Endothelial cell (in vitro differentiated cells): ENCODE measurements around the gene EYA2. TPM values are rescaled to one million over a fixed set of nuclear protein-coding genes. Genes with fewer than 3 reads are reported as not detected.

Source experiments
- DNase-seq: peaks from one replicate; pipeline ENCODE4 v3.0.0; 2021; ENCODE audit warnings: low spot score
- H3K27ac Mint-ChIP-seq: one replicate; pipeline ENCODE4 v1.8.0; 2021; ENCODE audit warnings: mixed read lengths, inconsistent platforms; ENCODE audit not compliant: unreplicated experiment
- H3K27me3 Mint-ChIP-seq: one replicate; pipeline ENCODE4 v1.8.0; 2021; ENCODE audit warnings: mild to moderate bottlenecking, moderate library complexity, mixed read lengths, inconsistent platforms; ENCODE audit not compliant: unreplicated experiment
- H3K36me3 Mint-ChIP-seq: one replicate; pipeline ENCODE4 v1.8.0; 2021; ENCODE audit warnings: mild to moderate bottlenecking, low read depth, mixed read lengths, inconsistent platforms; ENCODE audit not compliant: unreplicated experiment
- H3K4me1 Mint-ChIP-seq: one replicate; pipeline ENCODE4 v1.8.0; 2021; ENCODE audit warnings: mild to moderate bottlenecking, mixed read lengths, inconsistent platforms; ENCODE audit not compliant: unreplicated experiment
- H3K4me3 Mint-ChIP-seq: one replicate; pipeline ENCODE4 v1.8.0; 2021; ENCODE audit warnings: mild to moderate bottlenecking, mixed read lengths, inconsistent platforms; ENCODE audit not compliant: unreplicated experiment
- H3K9me3 Mint-ChIP-seq: one replicate; pipeline ENCODE4 v1.8.0; 2021; ENCODE audit warnings: mixed read lengths, inconsistent platforms; ENCODE audit not compliant: unreplicated experiment
- total RNA-seq: library from RNA; stranded (reverse); fragmentation: NEBNext Ultra II Directional; extraction: Animal tissue kit (Norgen Biotek cat#: 25700); gene quantifications from one replicate; pipeline ENCODE4 v1.2.1, GENCODE V29; 2021; ENCODE audit not compliant: unreplicated experiment
- TF ChIP-seq, protein P1 (sequence below): fragments of 200-600 bp; sonication (generic); IDR thresholded peaks from one replicate; pipeline ENCODE4 v1.5.0; 2021; ENCODE audit warnings: antibody characterized with exemption; ENCODE audit not compliant: unreplicated experiment

Gene EYA2
- total RNA-seq, 1 donor from 2014 or later = not detected

DNA sequence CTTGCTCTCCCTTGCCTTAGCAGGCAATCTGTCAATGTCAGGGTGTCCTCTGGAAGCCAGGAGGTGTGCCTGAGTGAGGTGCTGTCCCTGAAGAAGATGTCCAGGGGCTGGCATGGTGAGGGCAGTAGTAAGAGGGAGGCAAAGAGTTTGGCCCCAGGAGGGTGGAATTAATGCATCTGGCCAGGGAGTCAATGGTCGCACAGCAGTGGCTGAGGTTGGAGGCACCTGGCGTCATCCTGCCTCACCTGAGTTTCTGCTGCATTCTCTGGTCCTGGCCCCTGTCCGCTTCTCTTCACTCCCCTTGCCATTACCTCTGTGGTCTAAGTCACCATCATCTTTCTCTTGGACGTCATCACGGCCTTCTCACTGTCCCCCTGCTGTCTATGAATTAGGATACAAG lies 255.3 kb downstream of the EYA2 start:
- Mint-ChIP-seq H3K4me1 (no peaks in the 10 kb centered on the region), H3K36me3 (no peaks in the 10 kb centered on the region), H3K27ac (no peak overlapping the region), H3K27me3 (no peaks in the 10 kb centered on the region), H3K4me3 (no peak overlapping the region), H3K9me3 (no peaks in the 10 kb centered on the region)
- DNase-seq = no peak
- TF ChIP-seq, protein P1, sequence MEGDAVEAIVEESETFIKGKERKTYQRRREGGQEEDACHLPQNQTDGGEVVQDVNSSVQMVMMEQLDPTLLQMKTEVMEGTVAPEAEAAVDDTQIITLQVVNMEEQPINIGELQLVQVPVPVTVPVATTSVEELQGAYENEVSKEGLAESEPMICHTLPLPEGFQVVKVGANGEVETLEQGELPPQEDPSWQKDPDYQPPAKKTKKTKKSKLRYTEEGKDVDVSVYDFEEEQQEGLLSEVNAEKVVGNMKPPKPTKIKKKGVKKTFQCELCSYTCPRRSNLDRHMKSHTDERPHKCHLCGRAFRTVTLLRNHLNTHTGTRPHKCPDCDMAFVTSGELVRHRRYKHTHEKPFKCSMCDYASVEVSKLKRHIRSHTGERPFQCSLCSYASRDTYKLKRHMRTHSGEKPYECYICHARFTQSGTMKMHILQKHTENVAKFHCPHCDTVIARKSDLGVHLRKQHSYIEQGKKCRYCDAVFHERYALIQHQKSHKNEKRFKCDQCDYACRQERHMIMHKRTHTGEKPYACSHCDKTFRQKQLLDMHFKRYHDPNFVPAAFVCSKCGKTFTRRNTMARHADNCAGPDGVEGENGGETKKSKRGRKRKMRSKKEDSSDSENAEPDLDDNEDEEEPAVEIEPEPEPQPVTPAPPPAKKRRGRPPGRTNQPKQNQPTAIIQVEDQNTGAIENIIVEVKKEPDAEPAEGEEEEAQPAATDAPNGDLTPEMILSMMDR = no peak

DNA sequence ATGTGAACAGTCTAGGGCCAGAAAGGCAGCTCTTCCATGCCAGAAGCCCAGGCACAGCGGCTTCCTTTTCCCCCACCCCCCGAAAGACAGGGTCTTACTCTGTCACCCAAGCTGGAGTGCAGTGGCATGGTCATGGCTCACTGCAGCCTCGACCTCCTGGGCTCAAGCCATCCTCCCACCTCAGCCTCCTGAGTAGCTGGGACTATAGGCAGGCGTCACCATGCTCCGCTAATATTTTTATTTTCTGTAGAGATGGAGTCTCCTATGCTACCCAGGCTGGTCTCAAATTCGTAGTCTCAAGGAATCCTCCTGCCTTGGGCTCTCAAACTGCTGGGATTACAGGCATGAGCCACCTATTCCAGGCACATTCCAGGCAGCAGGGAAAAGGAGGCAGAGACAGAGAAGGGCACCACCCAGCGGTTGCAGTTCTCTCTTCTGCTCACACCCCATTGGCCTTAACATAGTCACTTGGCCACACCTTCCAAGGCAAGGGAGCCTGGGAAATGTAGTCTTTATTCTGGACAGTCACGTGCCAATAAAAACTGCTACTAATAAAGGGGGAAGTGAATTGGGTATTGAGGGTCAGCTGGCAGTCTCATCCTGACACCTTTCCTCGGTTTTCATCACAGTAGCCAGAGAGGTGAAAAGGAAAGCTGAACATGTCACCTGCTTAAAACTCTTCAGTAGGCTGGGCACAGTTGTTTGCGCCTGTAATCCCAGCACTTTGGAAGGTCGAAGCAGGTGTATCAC lies 255.9 kb downstream of the EYA2 start:
- Mint-ChIP-seq H3K4me3 (no peak overlapping the region), H3K9me3 (no peaks in the 10 kb centered on the region), H3K27me3 (no peaks in the 10 kb centered on the region), H3K4me1 (no peaks in the 10 kb centered on the region), H3K36me3 (no peaks in the 10 kb centered on the region), H3K27ac (no peak overlapping the region)
- TF ChIP-seq, protein P1 = peak; percentile 52
- peak; percentile 80 for DNase-seq

DNA sequence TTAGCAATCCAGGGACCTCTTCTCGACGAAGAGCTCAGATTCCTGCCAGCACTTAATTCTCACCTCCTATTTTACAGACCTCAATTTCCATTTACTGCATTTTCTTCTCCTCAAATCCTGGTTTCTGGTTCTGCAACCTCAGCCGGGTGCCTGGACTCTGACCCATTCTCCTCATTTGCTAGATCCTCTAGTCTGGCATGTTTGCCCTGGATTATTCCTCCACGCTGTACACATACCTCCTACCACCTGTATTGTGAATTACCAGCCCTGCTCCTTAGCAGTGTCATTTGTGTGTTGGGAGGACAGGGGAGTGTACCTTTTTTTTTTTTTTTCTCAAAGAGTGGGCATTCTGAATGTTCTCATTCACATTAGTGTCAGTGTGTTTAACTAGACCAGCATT lies 257.4 kb downstream of the EYA2 start:
- Mint-ChIP-seq H3K27me3 (no peaks in the 10 kb centered on the region), H3K4me1 (no peaks in the 10 kb centered on the region), H3K4me3 (no peak overlapping the region), H3K27ac (no peak overlapping the region), H3K36me3 (no peaks in the 10 kb centered on the region), H3K9me3 (no peaks in the 10 kb centered on the region)
- DNase-seq = no peak
- TF ChIP-seq, protein P1 = no peak

DNA sequence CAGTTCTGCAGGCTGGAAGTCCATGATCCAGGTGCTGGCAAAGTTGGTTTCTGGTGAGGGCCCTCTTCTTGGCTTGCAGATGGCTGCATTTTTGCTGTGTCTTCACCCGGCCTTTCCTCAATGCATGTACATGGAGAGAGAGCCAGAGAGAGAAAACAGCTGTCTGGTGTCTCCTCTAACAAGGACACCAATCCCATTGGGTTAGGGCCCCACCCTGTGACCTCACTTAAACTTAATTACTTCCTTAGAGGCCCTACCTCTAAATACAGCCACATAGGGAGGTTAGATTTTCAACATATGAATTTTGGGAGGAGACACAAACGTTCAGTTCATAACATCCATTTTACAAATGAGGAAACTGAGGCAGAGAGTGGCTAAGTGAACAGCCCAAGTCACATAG lies 259.4 kb downstream of the EYA2 start:
- Mint-ChIP-seq H3K9me3 (no peaks in the 10 kb centered on the region), H3K36me3 (no peaks in the 10 kb centered on the region), H3K4me3 (no peak overlapping the region), H3K27me3 (no peaks in the 10 kb centered on the region), H3K4me1 (no peaks in the 10 kb centered on the region), H3K27ac (no peak overlapping the region)
- no peak for DNase-seq
- TF ChIP-seq, protein P1 = no peak

DNA sequence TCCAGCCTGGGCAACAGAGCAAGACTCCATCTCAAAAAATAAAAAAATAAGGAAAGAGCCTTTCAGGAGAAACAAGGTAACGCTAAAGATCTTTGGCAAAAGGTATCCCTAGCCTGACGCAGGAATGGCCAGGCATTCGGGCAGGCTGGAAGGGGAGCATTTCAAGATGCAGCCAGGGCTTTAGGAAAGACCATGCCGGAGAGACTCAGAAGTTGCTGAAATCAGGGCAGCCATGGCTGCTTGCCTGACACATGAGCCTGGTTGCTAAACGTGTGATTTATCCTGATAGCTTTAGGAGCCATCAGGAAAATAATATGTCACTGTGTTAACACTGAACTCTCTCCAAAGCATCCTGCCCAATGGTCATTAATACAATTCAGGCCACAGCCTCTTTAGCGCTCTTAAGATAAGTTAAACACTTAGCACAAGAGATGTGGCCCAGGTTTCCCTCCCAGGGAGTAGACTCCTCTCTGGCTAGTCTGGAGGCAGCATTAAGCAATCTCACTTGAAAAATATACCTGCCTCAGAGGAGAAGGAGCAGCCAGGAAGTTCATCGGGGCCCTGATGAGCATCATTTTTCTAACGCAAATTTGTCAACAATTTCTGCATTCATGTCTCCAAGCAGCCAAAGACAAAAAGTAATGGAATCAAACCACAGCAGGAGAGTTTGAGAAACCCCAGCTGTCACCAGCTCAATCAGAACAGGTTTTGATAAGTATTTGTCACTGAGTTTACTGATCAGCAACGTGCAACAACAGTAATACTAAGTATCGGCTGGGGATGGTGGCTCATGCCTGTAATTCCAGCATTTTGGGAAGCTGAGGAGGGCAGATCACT lies 261.9 kb downstream of the EYA2 start:
- no peak for DNase-seq
- H3K9me3 Mint-ChIP-seq = no peaks in the 10 kb centered on the region
- H3K4me3 Mint-ChIP-seq = no peak overlapping the region
- no peak overlapping the region for H3K27ac Mint-ChIP-seq
- TF ChIP-seq, protein P1 = no peak
- H3K27me3 Mint-ChIP-seq = peaks cover 3% of the 10 kb centered on the region
- H3K36me3 Mint-ChIP-seq = no peaks in the 10 kb centered on the region
- H3K4me1 Mint-ChIP-seq = no peaks in the 10 kb centered on the region
